Dermis blood vessel endothelial cell (primary cell): Measurements from ENCODE around the gene SPA17. TPM values are rescaled to one million over a fixed set of nuclear protein-coding genes. Genes with fewer than 3 reads are reported as not detected.

ENCODE experiments used
- DNase-seq: peaks from one replicate; pipeline ENCODE4 v3.0.0; 2010
- total RNA-seq: library from RNA; depleted of rRNA; stranded (reverse); fragments of >200 nt; gene quantifications from 2 replicates; pipeline ENCODE4 v1.2.3, GENCODE V29; 2014

The SPA17 gene
- total RNA-seq, 1 donor from 2014 or later = 5.8 TPM

GRCh38 chr11:124663861-124664260, 9.8 kb upstream of the SPA17 start:
- no peak for DNase-seq

- no peak for DNase-seq
These were observed 6.1 kb upstream of the SPA17 start for GRCh38 chr11:124667601-124668000.

GRCh38 chr11:124669193-124669592, 4.5 kb upstream of the SPA17 start:
- peak; percentile 81 for DNase-seq

- DNase-seq = no peak
These were observed 3.0 kb upstream of the SPA17 start for GRCh38 chr11:124670732-124671131.

- DNase-seq = peak; percentile 10
These were observed 1.0 kb upstream of the SPA17 start for GRCh38 chr11:124672536-124673215.

- peak; percentile 7 for DNase-seq
These were observed 439 bp downstream of the SPA17 start for GRCh38 chr11:124674168-124674517.

- DNase-seq = no peak
These were observed 867 bp downstream of the SPA17 start for GRCh38 chr11:124674571-124674970.

- DNase-seq = peak; percentile 74
These were observed 2.7 kb downstream of the SPA17 start for GRCh38 chr11:124676386-124676785.

GRCh38 chr11:124678416-124678815, 4.7 kb downstream of the SPA17 start:
- DNase-seq = no peak

- DNase-seq = no peak
These were observed 7.7 kb downstream of the SPA17 start for GRCh38 chr11:124681421-124681820.

GRCh38 chr11:124682443-124682842, 8.7 kb downstream of the SPA17 start:
- no peak for DNase-seq

GRCh38 chr11:124693142-124693541, 19.4 kb downstream of the SPA17 start:
- no peak for DNase-seq

- no peak for DNase-seq
These were observed 25.8 kb downstream of the SPA17 start for GRCh38 chr11:124699547-124699946.

GRCh38 chr11:124700028-124700427, 26.3 kb downstream of the SPA17 start:
- DNase-seq = no peak

- no peak for DNase-seq
These were observed 34.1 kb downstream of the SPA17 start for GRCh38 chr11:124707829-124708228.

GRCh38 chr11:124712392-124712791, 38.7 kb downstream of the SPA17 start:
- DNase-seq = no peak

- DNase-seq = peak; percentile 57
These were observed 42.9 kb downstream of the SPA17 start for GRCh38 chr11:124716591-124716990.

- DNase-seq = peak; percentile 74
These were observed 43.7 kb downstream of the SPA17 start for GRCh38 chr11:124717421-124717785.

GRCh38 chr11:124717786-124718651, 44.3 kb downstream of the SPA17 start:
- peak; percentile 47 for DNase-seq

- no peak for DNase-seq
These were observed 45.1 kb downstream of the SPA17 start for GRCh38 chr11:124718801-124719200.

- DNase-seq = no peak
These were observed 45.8 kb downstream of the SPA17 start for GRCh38 chr11:124719534-124719933.

- DNase-seq = no peak
These were observed 48.5 kb downstream of the SPA17 start for GRCh38 chr11:124722176-124722575.

- no peak for DNase-seq
These were observed 51.4 kb downstream of the SPA17 start for GRCh38 chr11:124724979-124725718.

- DNase-seq = peak; percentile 83
These were observed 52.0 kb downstream of the SPA17 start for GRCh38 chr11:124725719-124726105.
